Upper lobe of right lung (tissue), 1 donor: ENCODE measurements around the gene ERMARD. TPM values are rescaled to one million over a fixed set of nuclear protein-coding genes. Genes with fewer than 3 reads are reported as not detected.

Experiments used
- ATAC-seq: fragments of 200-7000 bp; cut with Tn5 transposase; one replicate; pipeline ENCODE4 v1.9.1; 2020; ENCODE audit warnings: mild to moderate bottlenecking, moderate library complexity
- DNase-seq: peaks from one replicate; pipeline ENCODE4 v3.0.0-alpha.2; 2020
- H3K27ac ChIP-seq: fragments of 200-600 bp; one replicate; pipeline ENCODE4 v1.8.0; 2022
- H3K27me3 ChIP-seq: fragments of 200-600 bp; one replicate; pipeline ENCODE4 v1.8.0; 2022; ENCODE audit warnings: mild to moderate bottlenecking
- H3K36me3 ChIP-seq: fragments of 200-600 bp; one replicate; pipeline ENCODE4 v1.8.0; 2022
- H3K4me1 ChIP-seq: fragments of 200-600 bp; one replicate; pipeline ENCODE4 v1.8.0; 2022
- H3K4me3 ChIP-seq: fragments of 200-600 bp; one replicate; pipeline ENCODE4 v1.8.0; 2022; ENCODE audit warnings: mild to moderate bottlenecking
- H3K9me3 ChIP-seq: fragments of 200-600 bp; one replicate; pipeline ENCODE4 v1.8.0; 2022
- intact Hi-C: fragments of 100-400 bp; cut with DNase I; formaldehyde crosslinking; loops from one replicate; pipeline ENCODE4 v1.11.0; 2022
- total RNA-seq: library from RNA; stranded (reverse); fragmentation: NEBNext Ultra II Directional; extraction: Animal tissue kit (Norgen Biotek cat#: 25700); gene quantifications from one replicate; pipeline ENCODE4 v1.2.1, GENCODE V29; 2021
- TF ChIP-seq, protein P1 (sequence below): fragments of 200-600 bp; IDR thresholded peaks from one replicate; pipeline ENCODE4 v1.8.0; 2022; ENCODE audit warnings: antibody characterized with exemption
- donor health status: DM: no; HTN: yes; CAD: no; lungs with severe emphysema.

The ERMARD gene
- total RNA-seq, 1 donor from 2014 or later, result 25.6 TPM

GRCh38 chr6:169775321-169775720, 23.9 kb downstream of the ERMARD start:
- no peak for ATAC-seq
- no peak overlapping the region for H3K4me3 ChIP-seq
- H3K9me3 ChIP-seq, result no peaks in the 10 kb centered on the region
- DNase-seq, result no peak
- TF ChIP-seq, protein P1, sequence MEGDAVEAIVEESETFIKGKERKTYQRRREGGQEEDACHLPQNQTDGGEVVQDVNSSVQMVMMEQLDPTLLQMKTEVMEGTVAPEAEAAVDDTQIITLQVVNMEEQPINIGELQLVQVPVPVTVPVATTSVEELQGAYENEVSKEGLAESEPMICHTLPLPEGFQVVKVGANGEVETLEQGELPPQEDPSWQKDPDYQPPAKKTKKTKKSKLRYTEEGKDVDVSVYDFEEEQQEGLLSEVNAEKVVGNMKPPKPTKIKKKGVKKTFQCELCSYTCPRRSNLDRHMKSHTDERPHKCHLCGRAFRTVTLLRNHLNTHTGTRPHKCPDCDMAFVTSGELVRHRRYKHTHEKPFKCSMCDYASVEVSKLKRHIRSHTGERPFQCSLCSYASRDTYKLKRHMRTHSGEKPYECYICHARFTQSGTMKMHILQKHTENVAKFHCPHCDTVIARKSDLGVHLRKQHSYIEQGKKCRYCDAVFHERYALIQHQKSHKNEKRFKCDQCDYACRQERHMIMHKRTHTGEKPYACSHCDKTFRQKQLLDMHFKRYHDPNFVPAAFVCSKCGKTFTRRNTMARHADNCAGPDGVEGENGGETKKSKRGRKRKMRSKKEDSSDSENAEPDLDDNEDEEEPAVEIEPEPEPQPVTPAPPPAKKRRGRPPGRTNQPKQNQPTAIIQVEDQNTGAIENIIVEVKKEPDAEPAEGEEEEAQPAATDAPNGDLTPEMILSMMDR, result no peak
- peaks cover 64% of the 10 kb centered on the region for H3K36me3 ChIP-seq
- no peaks in the 10 kb centered on the region for H3K4me1 ChIP-seq
- intact Hi-C loops, result no loop called here
- H3K27ac ChIP-seq, result no peak overlapping the region
- H3K27me3 ChIP-seq, result no peaks in the 10 kb centered on the region

DNA sequence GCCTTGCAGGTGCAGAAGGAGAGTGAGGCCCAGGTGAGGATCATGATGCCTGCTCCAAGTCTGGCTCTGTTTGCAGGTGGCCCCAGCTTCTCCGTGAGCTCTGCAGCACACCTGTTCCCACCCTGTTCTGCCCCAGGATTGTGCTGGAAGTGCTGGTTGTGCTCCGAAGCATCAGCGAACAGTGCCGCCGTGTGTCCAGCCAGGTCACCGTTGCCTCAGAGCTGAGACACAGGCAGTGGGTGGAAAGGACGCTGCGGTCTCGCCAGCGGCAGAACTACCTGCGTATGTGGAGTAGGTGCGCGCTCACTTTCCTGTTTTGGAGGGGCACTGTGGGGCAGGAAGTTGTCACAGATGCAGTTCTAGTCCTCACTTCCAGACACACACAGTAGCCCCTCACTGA, 25.0 kb downstream of the ERMARD start:
- Histone ChIP-seq H3K27me3 (no peaks in the 10 kb centered on the region), H3K4me3 (no peak overlapping the region), H3K27ac (no peak overlapping the region), H3K36me3 (peaks cover 55% of the 10 kb centered on the region), H3K4me1 (no peaks in the 10 kb centered on the region), H3K9me3 (no peaks in the 10 kb centered on the region)
- intact Hi-C loops, result no loop called here
- ATAC-seq (no peak), DNase-seq (no peak)
- TF ChIP-seq, protein P1, result no peak

- H3K27me3 ChIP-seq, result no peaks in the 10 kb centered on the region
- intact Hi-C loops, result no loop called here
- H3K4me3 ChIP-seq, result no peak overlapping the region
- peaks cover 45% of the 10 kb centered on the region for H3K36me3 ChIP-seq
- H3K27ac ChIP-seq, result no peak overlapping the region
- H3K4me1 ChIP-seq, result no peaks in the 10 kb centered on the region
- ATAC-seq (no peak), DNase-seq (no peak)
- no peaks in the 10 kb centered on the region for H3K9me3 ChIP-seq
- TF ChIP-seq, protein P1, result no peak
Measured at GRCh38 chr6:169777896-169778295, 26.5 kb downstream of the ERMARD start.

DNA sequence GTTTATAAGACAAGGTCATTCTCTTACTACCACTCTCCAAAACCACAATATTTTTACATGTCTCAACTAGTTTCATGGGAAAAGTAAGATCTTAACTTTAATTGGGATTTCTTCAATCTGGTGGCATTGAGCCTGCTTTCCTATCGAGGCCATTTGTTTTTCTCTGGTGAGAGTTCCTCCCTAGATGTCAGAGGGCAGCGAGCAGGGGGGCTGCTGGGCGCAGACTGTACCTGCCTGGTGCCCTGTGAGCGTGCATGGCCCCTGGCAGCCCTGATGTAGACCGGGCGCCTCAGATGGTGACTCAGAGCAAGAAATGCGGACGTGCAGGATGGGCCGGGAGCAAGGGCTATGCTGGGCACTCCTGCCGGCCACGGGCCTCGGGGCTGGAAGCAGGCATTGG, 27.2 kb downstream of the ERMARD start:
- Histone ChIP-seq H3K4me1 (no peaks in the 10 kb centered on the region), H3K27me3 (no peaks in the 10 kb centered on the region), H3K4me3 (no peak overlapping the region), H3K36me3 (peaks cover 45% of the 10 kb centered on the region), H3K9me3 (no peaks in the 10 kb centered on the region), H3K27ac (no peak overlapping the region)
- intact Hi-C loops, result no loop called here
- DNase-seq, result no peak
- ATAC-seq, result no peak
- TF ChIP-seq, protein P1, result no peak

- H3K4me3 ChIP-seq, result no peak overlapping the region
- intact Hi-C loops, result no loop called here
- no peaks in the 10 kb centered on the region for H3K9me3 ChIP-seq
- ATAC-seq (no peak), DNase-seq (no peak)
- H3K27ac ChIP-seq, result no peak overlapping the region
- H3K36me3 ChIP-seq, result peaks cover 41% of the 10 kb centered on the region
- H3K4me1 ChIP-seq, result no peaks in the 10 kb centered on the region
- no peaks in the 10 kb centered on the region for H3K27me3 ChIP-seq
- TF ChIP-seq, protein P1, result no peak
Measured at GRCh38 chr6:169779092-169779815, 27.8 kb downstream of the ERMARD start.

DNA sequence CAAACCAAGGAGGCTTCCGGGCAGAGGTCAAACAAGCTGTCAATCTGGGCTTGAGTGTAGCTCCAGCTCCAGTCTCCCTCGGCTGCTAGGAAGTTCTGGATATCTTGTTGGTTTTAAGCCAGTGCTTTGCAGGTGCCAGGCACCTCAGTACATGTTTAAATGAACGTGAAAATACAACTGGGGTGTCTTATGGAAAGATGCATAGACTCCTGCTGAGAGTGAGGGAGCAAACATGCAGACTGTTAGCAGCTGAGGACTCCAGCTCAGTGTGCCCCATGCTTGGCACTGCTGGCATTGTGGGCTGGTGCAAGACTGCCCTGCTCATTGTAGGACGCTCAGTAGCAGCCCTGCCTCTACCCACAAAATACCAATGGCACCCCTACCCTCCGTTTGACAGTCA, 28.5 kb downstream of the ERMARD start:
- TF ChIP-seq, protein P1, result no peak
- H3K27ac ChIP-seq, result no peak overlapping the region
- H3K4me3 ChIP-seq, result no peak overlapping the region
- intact Hi-C loops, result no loop called here
- ATAC-seq, result no peak
- DNase-seq, result no peak
- peaks cover 39% of the 10 kb centered on the region for H3K36me3 ChIP-seq
- H3K27me3 ChIP-seq, result no peaks in the 10 kb centered on the region
- H3K4me1 ChIP-seq, result no peaks in the 10 kb centered on the region
- no peaks in the 10 kb centered on the region for H3K9me3 ChIP-seq
